Fibroblast of pulmonary artery (primary cell): ENCODE measurements around the gene MT1E.

Experiments
- DNase-seq: peaks from one replicate; pipeline ENCODE4 v3.0.0-alpha.2; 2010; ENCODE audit warnings: low read depth
- H3K4me3 ChIP-seq: replicated peaks from 2 replicates; pipeline ENCODE4 v1.5.1; 2011; ENCODE audit warnings: low read depth, mild to moderate bottlenecking, control low read depth, low read length, moderate library complexity
- TF ChIP-seq, protein P1 (sequence below): IDR thresholded peaks from 2 replicates; pipeline ENCODE4 v1.5.1; 2011; ENCODE audit warnings: mild to moderate bottlenecking, control low read depth, low read length, inconsistent platforms; ENCODE audit errors: missing control alignments

The MT1E gene

DNA sequence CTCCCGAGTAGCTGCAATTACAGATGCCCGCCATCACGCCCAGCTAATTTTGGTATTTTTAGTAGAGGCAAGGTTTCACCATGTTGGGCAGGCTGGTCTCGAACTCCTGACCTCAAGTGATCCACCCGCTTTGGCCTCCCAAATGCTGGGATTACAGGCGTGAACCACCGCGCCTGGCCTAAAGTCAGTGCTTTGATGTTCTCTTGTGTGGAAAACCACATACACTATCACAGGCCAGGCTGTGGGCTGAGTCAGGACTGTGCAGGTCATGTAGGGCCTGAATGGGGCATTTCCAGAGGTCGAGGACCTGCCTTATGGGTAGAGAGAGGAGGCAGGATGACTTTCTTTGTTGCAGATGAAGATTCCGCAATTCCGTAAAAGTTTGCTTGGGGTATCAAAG lies 41.3 kb upstream of the MT1E start:
- no peak for DNase-seq
- TF ChIP-seq, protein P1, sequence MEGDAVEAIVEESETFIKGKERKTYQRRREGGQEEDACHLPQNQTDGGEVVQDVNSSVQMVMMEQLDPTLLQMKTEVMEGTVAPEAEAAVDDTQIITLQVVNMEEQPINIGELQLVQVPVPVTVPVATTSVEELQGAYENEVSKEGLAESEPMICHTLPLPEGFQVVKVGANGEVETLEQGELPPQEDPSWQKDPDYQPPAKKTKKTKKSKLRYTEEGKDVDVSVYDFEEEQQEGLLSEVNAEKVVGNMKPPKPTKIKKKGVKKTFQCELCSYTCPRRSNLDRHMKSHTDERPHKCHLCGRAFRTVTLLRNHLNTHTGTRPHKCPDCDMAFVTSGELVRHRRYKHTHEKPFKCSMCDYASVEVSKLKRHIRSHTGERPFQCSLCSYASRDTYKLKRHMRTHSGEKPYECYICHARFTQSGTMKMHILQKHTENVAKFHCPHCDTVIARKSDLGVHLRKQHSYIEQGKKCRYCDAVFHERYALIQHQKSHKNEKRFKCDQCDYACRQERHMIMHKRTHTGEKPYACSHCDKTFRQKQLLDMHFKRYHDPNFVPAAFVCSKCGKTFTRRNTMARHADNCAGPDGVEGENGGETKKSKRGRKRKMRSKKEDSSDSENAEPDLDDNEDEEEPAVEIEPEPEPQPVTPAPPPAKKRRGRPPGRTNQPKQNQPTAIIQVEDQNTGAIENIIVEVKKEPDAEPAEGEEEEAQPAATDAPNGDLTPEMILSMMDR = no peak
- no peak overlapping the region for H3K4me3 ChIP-seq

DNA sequence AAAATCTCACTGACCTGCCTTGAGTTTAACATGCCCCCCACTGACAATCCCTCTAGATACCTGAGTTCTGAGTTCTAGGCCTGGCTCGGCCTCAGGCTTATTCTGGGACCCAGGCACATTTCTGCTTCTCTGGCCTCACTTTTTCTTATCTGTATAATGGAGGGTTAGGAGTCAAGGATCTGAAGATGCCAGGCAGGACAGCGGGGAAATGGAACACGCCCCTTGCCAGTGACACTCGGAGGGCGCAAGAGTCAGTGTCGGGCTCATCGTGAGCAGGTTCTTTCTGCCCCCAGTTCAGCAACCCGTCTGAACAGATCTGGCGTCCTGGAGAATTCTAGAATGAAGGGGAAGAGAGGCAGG lies 36.8 kb upstream of the MT1E start:
- H3K4me3 ChIP-seq = no peak overlapping the region
- TF ChIP-seq, protein P1 = no peak
- no peak for DNase-seq

DNA sequence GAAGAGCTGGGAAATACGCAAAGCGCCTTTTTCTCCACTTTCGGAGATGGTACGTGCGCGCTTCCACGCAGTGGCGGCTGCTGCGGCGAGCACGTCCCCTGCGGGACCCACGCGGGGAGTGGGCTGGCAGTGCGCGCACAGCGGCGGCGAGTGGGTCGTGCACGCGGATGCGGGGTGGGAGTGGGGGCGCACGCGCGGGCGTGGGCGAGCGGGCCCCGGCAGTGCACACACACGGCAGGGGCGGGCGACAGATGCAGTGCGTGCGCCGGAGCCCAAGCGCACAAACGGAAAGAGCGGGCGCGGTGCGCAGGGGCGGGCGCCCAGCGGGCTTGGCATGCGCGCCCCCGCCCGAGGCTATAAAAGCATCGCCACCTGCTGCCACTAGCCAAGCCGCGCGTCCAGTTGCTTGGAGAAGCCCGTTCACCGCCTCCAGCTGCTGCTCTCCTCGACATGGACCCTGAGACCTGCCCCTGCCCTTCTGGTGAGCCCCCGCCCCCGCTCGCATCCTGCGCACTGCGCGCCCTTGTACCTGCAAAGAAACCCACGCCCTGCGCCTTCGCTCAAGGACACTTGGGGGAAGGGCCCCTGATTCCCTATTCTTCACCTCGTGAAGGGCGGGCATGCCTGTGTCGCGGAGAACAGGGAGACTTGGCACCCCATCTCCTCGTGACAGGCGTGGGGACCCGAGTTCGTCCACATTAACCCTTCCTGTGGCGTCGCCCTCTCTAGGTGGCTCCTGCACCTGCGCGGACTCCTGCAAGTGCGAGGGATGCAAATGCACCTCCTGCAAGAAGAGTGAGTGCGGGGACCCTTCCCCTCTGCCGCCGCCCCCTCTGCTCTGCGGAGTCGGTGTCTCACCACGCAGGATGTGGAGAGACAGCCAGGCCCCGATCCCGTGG lies 36.2 kb upstream of the MT1E start, which contains the start of gene MT3:
Gene MT3 (plus strand): TSS at position 388 of the 899 bp plus-strand sequence. CDS start 63 bp downstream, at position 451.
- TF ChIP-seq, protein P1 = no peak
- no peak within 1 kb of the TSS for H3K4me3 ChIP-seq
- DNase-seq = no peak

DNA sequence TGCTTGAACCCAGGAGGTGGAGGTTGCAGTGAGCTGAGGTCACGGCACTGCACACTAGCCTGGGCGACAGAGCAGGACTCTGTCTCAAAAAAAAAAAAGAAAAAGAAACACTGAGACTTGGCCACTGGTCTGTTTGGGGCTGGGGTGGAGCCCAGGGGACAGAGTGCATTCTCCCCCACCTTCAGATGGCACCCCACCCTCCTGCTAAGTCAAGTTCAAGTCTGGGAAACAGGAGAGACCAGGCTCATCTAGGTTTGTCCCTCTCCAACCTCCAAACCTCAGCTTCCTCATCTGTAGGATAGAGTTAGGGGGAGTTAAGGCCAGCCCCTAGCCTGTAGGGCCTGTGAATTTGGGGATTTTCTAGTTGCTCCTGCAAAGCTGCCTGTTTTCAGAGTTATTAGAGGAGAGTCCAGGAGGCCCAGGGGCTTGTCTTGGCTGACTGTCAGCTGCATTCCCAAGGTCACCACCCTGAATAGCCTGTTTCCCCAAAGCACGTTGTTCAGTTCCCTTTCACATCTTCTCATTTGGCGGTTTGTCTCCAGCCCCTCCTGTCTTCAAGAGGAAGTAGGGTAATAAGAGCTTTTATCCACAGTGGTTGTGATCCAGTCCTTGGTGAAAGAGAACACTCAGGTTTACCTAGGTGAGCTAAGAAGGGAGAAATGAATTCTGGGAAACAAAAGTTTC lies 34.1 kb upstream of the MT1E start:
- DNase-seq = no peak
- TF ChIP-seq, protein P1 = no peak
- no peak overlapping the region for H3K4me3 ChIP-seq

DNA sequence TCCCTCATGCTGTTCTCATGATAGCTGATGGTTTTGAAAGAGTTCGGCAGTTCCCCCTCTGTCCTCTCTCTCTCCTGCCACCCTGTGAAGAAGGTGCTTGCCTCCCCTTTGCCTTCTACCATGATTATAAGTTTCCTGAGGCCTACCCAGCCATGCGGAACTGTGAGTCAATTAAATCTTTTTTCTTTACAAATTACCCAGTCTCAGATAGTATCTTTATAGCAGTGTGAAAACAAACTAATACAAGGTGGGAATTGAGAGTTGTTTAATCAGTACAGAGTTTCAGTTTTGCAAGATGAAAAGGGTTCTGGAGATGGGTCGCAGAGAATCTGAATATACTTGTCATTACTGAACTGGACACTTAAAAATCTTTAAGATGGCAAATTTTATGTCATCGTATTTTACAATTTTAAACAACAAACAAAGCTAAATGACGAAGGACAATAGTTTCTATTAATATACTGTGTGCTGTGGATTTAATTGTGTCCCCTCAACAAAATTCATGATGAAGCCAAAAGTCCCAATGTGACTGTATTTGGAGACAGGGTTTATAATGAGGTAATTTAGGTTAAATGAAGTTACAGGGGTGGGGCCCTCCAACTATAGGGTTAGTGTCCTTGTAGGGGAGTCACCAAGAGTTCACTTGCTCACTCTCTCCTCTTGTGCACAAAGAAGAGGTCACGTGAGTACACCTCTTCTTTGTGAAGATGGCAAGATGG lies 31.8 kb upstream of the MT1E start:
- H3K4me3 ChIP-seq = no peak overlapping the region
- TF ChIP-seq, protein P1 = no peak
- DNase-seq = no peak

DNA sequence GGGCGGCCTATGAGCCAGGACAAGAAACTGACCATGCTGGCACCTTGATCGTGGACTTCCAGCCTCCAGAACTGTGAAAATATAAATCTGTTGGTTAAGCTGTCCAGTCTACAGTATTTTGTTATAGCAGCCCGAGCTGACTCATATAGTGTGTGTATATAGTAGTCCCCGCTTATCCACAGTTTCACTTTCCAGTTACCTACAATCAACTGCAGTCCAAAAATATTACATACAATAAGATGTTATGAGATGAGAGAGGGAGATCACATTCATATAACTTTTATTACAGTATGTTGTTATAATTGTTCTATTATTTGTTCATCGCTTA lies 31.3 kb upstream of the MT1E start:
- TF ChIP-seq, protein P1 = no peak
- no peak overlapping the region for H3K4me3 ChIP-seq
- DNase-seq = no peak
